SK-N-SH (cell line): ENCODE results near the gene CERS6. TPM values are rescaled to one million over a fixed set of nuclear protein-coding genes. Genes with fewer than 3 reads are reported as not detected.

Experiments
- CTCF ChIA-PET: fragments of 300-600, 350-600 bp; formaldehyde crosslinking; extraction: SDS; loops from one replicate; lab custom pipeline; 2021; lab: Yijun Ruan, JAX
- POLR2A ChIA-PET: fragments of 350-600 bp; sonication (Branson Sonifier 250); formaldehyde crosslinking; extraction: SDS; loops from one replicate; lab custom pipeline; 2020; ENCODE audit warnings: antibody characterized with exemption, inconsistent platforms; lab: Yijun Ruan, JAX
- DNase-seq: peaks from one replicate; pipeline ENCODE4 v3.0.0; 2012
- H2AFZ ChIP-seq: fragments of 200-600 bp; sonication (generic); 2 replicates; pipeline ENCODE4 v1.8.1; 2016; ENCODE audit warnings: antibody characterized with exemption, mild to moderate bottlenecking, low read depth
- H3F3A ChIP-seq: fragments of 200-600 bp; sonication (generic); replicated peaks from 2 replicates; pipeline ENCODE3; 2016; ENCODE audit warnings: antibody characterized with exemption, mild to moderate bottlenecking; ENCODE audit not compliant: insufficient read depth
- H3K27ac ChIP-seq, 2 experiments: fragments of 200-500 bp in 1 of 2; fragments of 200-600 bp in 1 of 2; sonication (Bioruptor generic) in 1 of 2; sonication (generic), shearing (Covaris generic) in 1 of 2; 2 replicates each; pipeline versions ENCODE4 v1.5.1 to v1.6.1; 2014 to 2016; ENCODE audit warnings: low read depth in 2 of 2, inconsistent platforms in 1 of 2, low read length in 1 of 2, mild to moderate bottlenecking in 1 of 2, mixed read lengths in 1 of 2
- H3K27me3 ChIP-seq: fragments of 200-600 bp; sonication (generic), shearing (Covaris generic); 2 replicates; pipeline ENCODE4 v1.6.1; 2016; ENCODE audit warnings: mixed run types; ENCODE audit not compliant: insufficient read depth
- H3K36me3 ChIP-seq, 2 experiments: fragments of 200-500 bp in 1 of 2; fragments of 200-600 bp in 1 of 2; sonication (Bioruptor generic) in 1 of 2; sonication (generic) in 1 of 2; replicated peaks in 1 of 2; 2 replicates each; pipeline versions ENCODE3 to v1.5.1; 2014 to 2016; ENCODE audit warnings: low read length in 1 of 2, mild to moderate bottlenecking in 1 of 2; ENCODE audit not compliant: insufficient read depth in 2 of 2, control insufficient read depth in 1 of 2
- H3K4me1 ChIP-seq, 2 experiments: fragments of 200-500 bp in 1 of 2; fragments of 200-600 bp in 1 of 2; sonication (Bioruptor generic) in 1 of 2; sonication (generic), shearing (Covaris generic) in 1 of 2; 2 replicates each; pipeline versions ENCODE4 v1.5.1 to v1.6.1; 2014 to 2016; ENCODE audit warnings: low read depth in 1 of 2, low read length in 1 of 2, mixed run types in 1 of 2; ENCODE audit not compliant: insufficient read depth in 2 of 2, control insufficient read depth in 1 of 2
- H3K4me2 ChIP-seq: fragments of 200-600 bp; sonication (generic), shearing (Covaris generic); 2 replicates; pipeline ENCODE4 v1.6.1; 2017; ENCODE audit warnings: mixed run types
- H3K4me3 ChIP-seq, 2 experiments: fragments of 200-500 bp in 1 of 2; fragments of 200-600 bp in 1 of 2; sonication (Bioruptor generic) in 1 of 2; sonication (generic), shearing (Covaris generic) in 1 of 2; 2 replicates each; pipeline versions ENCODE4 v1.5.1 to v1.8.1; 2014 to 2016; ENCODE audit warnings: low read depth in 2 of 2, inconsistent platforms in 1 of 2, low read length in 1 of 2, mild to moderate bottlenecking in 1 of 2, mixed read lengths in 1 of 2, moderate library complexity in 1 of 2
- H3K79me2 ChIP-seq: fragments of 200-600 bp; sonication (generic); 2 replicates; pipeline ENCODE4 v1.8.1; 2017; ENCODE audit warnings: mild to moderate bottlenecking; ENCODE audit not compliant: insufficient read depth
- H3K9ac ChIP-seq: fragments of 200-600 bp; sonication (generic); 2 replicates; pipeline ENCODE4 v1.6.1; 2017; ENCODE audit warnings: mixed run types
- H3K9me2 ChIP-seq: fragments of 200-600 bp; sonication (generic); 2 replicates; pipeline ENCODE4 v1.6.1; 2017; ENCODE audit warnings: mixed run types
- H3K9me3 ChIP-seq: fragments of 200-600 bp; sonication (generic); 2 replicates; pipeline ENCODE4 v1.6.1; 2017; ENCODE audit warnings: mixed run types, mild to moderate bottlenecking, moderate library complexity
- H4K20me1 ChIP-seq: fragments of 200-600 bp; sonication (generic); 2 replicates; pipeline ENCODE4 v1.6.1; 2017; ENCODE audit warnings: mild to moderate bottlenecking, mixed run types; ENCODE audit not compliant: insufficient read depth
- CHD2 ChIP-seq: fragments of 150-350 bp; IDR thresholded peaks from 2 replicates; pipeline ENCODE4 v1.6.1; 2018; ENCODE audit warnings: low read length; ENCODE audit not compliant: partially characterized antibody
- CTCF ChIP-seq: fragments of 200-600 bp; sonication (generic); IDR thresholded peaks from 2 replicates; pipeline ENCODE4 v1.6.1; 2017; ENCODE audit warnings: antibody characterized with exemption, mild to moderate bottlenecking, moderate library complexity
- EZH2phosphoT487 ChIP-seq: fragments of 200-600 bp; sonication (generic); IDR thresholded peaks from 2 replicates; pipeline ENCODE4 v1.6.1; 2017; ENCODE audit warnings: low read depth, mixed run types, mild to moderate bottlenecking, antibody characterized with exemption, moderate library complexity, borderline replicate concordance
- FOSL2 ChIP-seq: IDR thresholded peaks from 2 replicates; pipeline ENCODE4 v1.4.0; 2012; ENCODE audit warnings: low read depth, mild to moderate bottlenecking, moderate library complexity, borderline replicate concordance
- GABPA ChIP-seq: IDR thresholded peaks from 2 replicates; pipeline ENCODE4 v1.4.0; 2012; ENCODE audit warnings: low read depth, mild to moderate bottlenecking
- MAX ChIP-seq: IDR thresholded peaks from 2 replicates; pipeline ENCODE4 v1.4.0; 2012; ENCODE audit warnings: low read depth
- MEF2A ChIP-seq: IDR thresholded peaks from 2 replicates; pipeline ENCODE4 v1.4.0; 2012; ENCODE audit warnings: low read depth, borderline replicate concordance
- MXI1 ChIP-seq: IDR thresholded peaks from 2 replicates; pipeline ENCODE4 v1.6.1; 2012; ENCODE audit warnings: mild to moderate bottlenecking, low read depth, low read length, improper control_type of control experiment
- NFIC ChIP-seq: IDR thresholded peaks from 2 replicates; pipeline ENCODE4 v1.4.0; 2012; ENCODE audit warnings: borderline replicate concordance
- NRF1 ChIP-seq: IDR thresholded peaks from 2 replicates; pipeline ENCODE4 v1.6.1; 2012; ENCODE audit warnings: low read depth, mild to moderate bottlenecking, low read length
- POLR2AphosphoS5 ChIP-seq: IDR thresholded peaks from 2 replicates; pipeline ENCODE4 v1.6.1; 2012; ENCODE audit warnings: low read depth, low read length
- RAD21 ChIP-seq: IDR thresholded peaks from 2 replicates; pipeline ENCODE4 v1.6.1; 2012; ENCODE audit warnings: mild to moderate bottlenecking, low read length
- SIN3A ChIP-seq: IDR thresholded peaks from 2 replicates; pipeline ENCODE4 v1.6.1; 2012; ENCODE audit warnings: low read depth, mild to moderate bottlenecking, low read length, moderate library complexity, borderline replicate concordance
- SMC3 ChIP-seq: IDR thresholded peaks from 2 replicates; pipeline ENCODE4 v1.6.1; 2012; ENCODE audit warnings: low read depth, low read length, improper control_type of control experiment
- TAF1 ChIP-seq: IDR thresholded peaks from 2 replicates; pipeline ENCODE4 v1.6.1; 2012; ENCODE audit warnings: low read depth, mild to moderate bottlenecking, low read length, moderate library complexity, borderline replicate concordance
- TCF12 ChIP-seq: IDR thresholded peaks from 2 replicates; pipeline ENCODE4 v1.4.0; 2012
- TEAD4 ChIP-seq: IDR thresholded peaks from 2 replicates; pipeline ENCODE4 v1.4.0; 2012; ENCODE audit warnings: mild to moderate bottlenecking, borderline replicate concordance; ENCODE audit not compliant: insufficient read depth
- YY1 ChIP-seq: IDR thresholded peaks from 2 replicates; pipeline ENCODE4 v1.4.0; 2012; ENCODE audit warnings: low read depth, mild to moderate bottlenecking
- WGBS: methylation state at CpG from one replicate; pipeline ENCODE4 v1.1.6; 2017; ENCODE audit warnings: low lambda C conversion rate; 5-methylcytosine and 5-hydroxymethylcytosine counted together
- polyA plus RNA-seq, 3 experiments: library from polyadenylated mRNA; depleted of rRNA; stranded (reverse); fragments of >200 nt; gene quantifications; 2 replicates each; pipeline ENCODE4 v1.2.3, GENCODE V29; 2012
- TF ChIP-seq, protein P1 (sequence below): fragments of 150-350 bp; IDR thresholded peaks from 2 replicates; pipeline ENCODE4 v1.6.1; 2017; ENCODE audit warnings: antibody characterized with exemption, low read length, low read depth, borderline replicate concordance
- TF ChIP-seq, protein P2 (sequence below): IDR thresholded peaks from 2 replicates; pipeline ENCODE4 v1.4.0; 2012; ENCODE audit warnings: low read depth, borderline replicate concordance

The CERS6 gene
- polyA plus RNA-seq, 1 of the 3 experiments (the other 2 are of a cell fraction): 1.8 TPM

DNA sequence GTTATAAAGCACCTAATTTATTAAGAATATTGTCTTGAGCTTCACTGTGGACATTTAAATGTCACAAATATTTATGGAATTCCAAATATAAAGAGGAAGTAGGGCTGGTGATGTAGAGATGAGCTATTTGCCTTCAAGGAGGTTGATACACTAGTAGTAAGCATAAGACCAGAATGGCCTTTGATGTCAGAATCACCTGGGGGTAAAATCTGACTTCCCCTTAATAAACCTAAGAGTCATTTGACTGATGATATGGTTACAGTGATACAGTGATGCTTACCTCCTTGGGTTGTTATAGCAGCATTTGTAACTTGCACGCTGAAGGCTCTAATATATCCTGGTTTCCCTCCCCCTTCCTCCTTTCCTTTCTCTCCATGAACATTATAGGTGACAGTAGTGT is 143.7 kb downstream of the CERS6 start:
- Histone ChIP-seq H2AFZ (no peak overlapping the region), H3K36me3 (no peaks in the 10 kb centered on the region), H3K79me2 (no peaks in the 10 kb centered on the region), H3K4me1 (no peaks in the 10 kb centered on the region), H3K9ac (no peak overlapping the region), H3K9me2 (no peaks in the 10 kb centered on the region), H3K4me3 (no peak overlapping the region), H3F3A (no peaks in the 10 kb centered on the region), H3K27me3 (no peaks in the 10 kb centered on the region), H3K27ac (no peak overlapping the region), H4K20me1 (no peaks in the 10 kb centered on the region), H3K4me2 (no peak overlapping the region), H3K9me3 (no peaks in the 10 kb centered on the region)
- TF ChIP-seq TEAD4 (no peak), EZH2phosphoT487 (no peak), TCF12 (no peak), NFIC (no peak), MXI1 (no peak), NRF1 (no peak), CTCF (no peak), YY1 (no peak), CHD2 (no peak), SMC3 (no peak), MEF2A (no peak), TAF1 (no peak), SIN3A (no peak), GABPA (no peak), RAD21 (no peak), FOSL2 (no peak), MAX (no peak), POLR2AphosphoS5 (no peak)
- TF ChIP-seq, protein P1, sequence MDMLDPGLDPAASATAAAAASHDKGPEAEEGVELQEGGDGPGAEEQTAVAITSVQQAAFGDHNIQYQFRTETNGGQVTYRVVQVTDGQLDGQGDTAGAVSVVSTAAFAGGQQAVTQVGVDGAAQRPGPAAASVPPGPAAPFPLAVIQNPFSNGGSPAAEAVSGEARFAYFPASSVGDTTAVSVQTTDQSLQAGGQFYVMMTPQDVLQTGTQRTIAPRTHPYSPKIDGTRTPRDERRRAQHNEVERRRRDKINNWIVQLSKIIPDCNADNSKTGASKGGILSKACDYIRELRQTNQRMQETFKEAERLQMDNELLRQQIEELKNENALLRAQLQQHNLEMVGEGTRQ: no peak
- TF ChIP-seq, protein P2, sequence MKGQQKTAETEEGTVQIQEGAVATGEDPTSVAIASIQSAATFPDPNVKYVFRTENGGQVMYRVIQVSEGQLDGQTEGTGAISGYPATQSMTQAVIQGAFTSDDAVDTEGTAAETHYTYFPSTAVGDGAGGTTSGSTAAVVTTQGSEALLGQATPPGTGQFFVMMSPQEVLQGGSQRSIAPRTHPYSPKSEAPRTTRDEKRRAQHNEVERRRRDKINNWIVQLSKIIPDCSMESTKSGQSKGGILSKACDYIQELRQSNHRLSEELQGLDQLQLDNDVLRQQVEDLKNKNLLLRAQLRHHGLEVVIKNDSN: no peak
- 100% methylated on average over 1 of the region's 1 CpG for WGBS
- ChIA-PET CTCF (no interaction called here), POLR2A (no interaction called here)
- no peak for DNase-seq
